Heart left ventricle (tissue), 16 donors: ENCODE data around the gene STEAP3. TPM values are rescaled to one million over a fixed set of nuclear protein-coding genes. Genes with fewer than 3 reads are reported as not detected.

ENCODE experiments used
- ATAC-seq, 4 donors: fragments of 200-7000 bp; cut with Tn5 transposase; one replicate each; pipeline ENCODE4 v1.9.1; 2020 to 2022; ENCODE audit warnings: moderate library complexity in 4 of 4, mild to moderate bottlenecking in 3 of 4, moderate number of reproducible peaks in 1 of 4
- DNase-seq, 5 donors: peaks; one replicate each; pipeline ENCODE4 v3.0.0-alpha.2; 2020
- H3K27ac ChIP-seq, 12 donors: fragments of 200-600 bp; sonication (generic) in 4 of 12; one replicate each; pipeline versions ENCODE4 v1.5.0 to v1.8.0; 2016 to 2022; ENCODE audit warnings: mild to moderate bottlenecking in 2 of 12
- H3K27me3 ChIP-seq, 9 donors: fragments of 200-600 bp; sonication (generic) in 2 of 9; one replicate each; pipeline versions ENCODE4 v1.5.1 to v1.8.0; 2016 to 2022; ENCODE audit warnings: mild to moderate bottlenecking in 3 of 9
- H3K36me3 ChIP-seq, 9 donors: fragments of 200-600 bp; sonication (generic) in 2 of 9; one replicate each; pipeline versions ENCODE4 v1.5.0 to v1.8.0; 2018 to 2022; ENCODE audit warnings: mild to moderate bottlenecking in 2 of 9
- H3K4me1 ChIP-seq, 12 donors: fragments of 200-600 bp; sonication (generic) in 4 of 12; one replicate each; pipeline versions ENCODE4 v1.5.0 to v1.8.0; 2016 to 2022; ENCODE audit warnings: mild to moderate bottlenecking in 3 of 12
- H3K4me3 ChIP-seq, 12 donors: fragments of 200-600 bp; sonication (generic) in 4 of 12; one replicate each; pipeline versions ENCODE4 v1.5.0 to v1.8.0; 2017 to 2022; ENCODE audit warnings: mild to moderate bottlenecking in 9 of 12, moderate library complexity in 4 of 12
- H3K9me3 ChIP-seq, 12 donors: fragments of 200-600 bp; sonication (generic) in 4 of 12; one replicate each; pipeline versions ENCODE4 v1.5.0 to v1.8.0; 2016 to 2022; ENCODE audit warnings: mild to moderate bottlenecking in 1 of 12
- POLR2A ChIP-seq, 2 donors: fragments of 450-650 bp; IDR thresholded peaks; one replicate each; pipeline ENCODE4 v1.6.1; 2017; ENCODE audit warnings: antibody characterized with exemption in 2 of 2, mild to moderate bottlenecking in 2 of 2, moderate library complexity in 2 of 2
- WGBS, 4 donors: extraction: QIAGEN DNeasy Blood & Tissue Kit in 2 of 4; methylation state at CpG; one replicate each; pipeline versions ENCODE4 v1.1.5 to v1.1.7; 2013 to 2018; 5-methylcytosine and 5-hydroxymethylcytosine counted together
- intact Hi-C, 10 donors: fragments of 100-400 bp; cut with DNase I; formaldehyde crosslinking; loops; one replicate each; pipeline versions ENCODE4 v1.11.1 to v1.14.2; 2022
- polyA plus RNA-seq, 2 donors: library from polyadenylated mRNA; stranded (reverse); fragments of 200-250 nt; gene quantifications; one replicate each; pipeline ENCODE4 v1.2.3, GENCODE V29; 2013
- total RNA-seq, 9 donors: library from RNA; depleted of rRNA in 2 of 9; stranded (reverse); fragments of >200 nt in 2 of 9; fragmentation: NEBNext Ultra II Directional in 3 of 9; extraction: Animal tissue kit (Norgen Biotek cat#: 25700) in 3 of 9; gene quantifications; one replicate each; pipeline versions ENCODE4 v1.1.0 to v1.2.4, GENCODE V29; 2016 to 2023
- TF ChIP-seq, protein P1 (sequence below), 12 donors: fragments of 200-600 bp; sonication (generic) in 4 of 12; IDR thresholded peaks; one replicate each; pipeline versions ENCODE4 v1.5.0 to v1.8.0; 2018 to 2022; ENCODE audit warnings: antibody characterized with exemption in 12 of 12, mild to moderate bottlenecking in 5 of 12
- donor health status: ischemic (EF 13 %, LVEDD 7.1; RV severe dilation, severe dysfunction).
- donor health status: healthy with polysubstance abuse.
- donor health status: DM: no; HTN: yes; CAD: no.
- donor health status: DM: no; HTN: no; CAD: no.
- donor health status: ischemic (EF 25% LVEDD 6.9; RV normal size, moderate dysfunction).
- donor health status: ischemic (EF 25% LVEDD 5.7; RV mildly dilated, moderate dysfunction).
- donor health status: healthy.
- donor health status: DM: yes; HTN: yes; CAD: no.
- donor health status: ischemic (EF 35%, LVEDD 5.7; RV mildly dilated, moderate dysfunction).
- donor health status: nonischemic (EF 11% LVEDD 7.7; RV severe dilation, severe dysfunction).
- donor health status: DM: yes; HTN: yes; CAD: no.
- donor health status: PGD.
- donor health status: ischemic (EF 29% LVEDD 5.4; RV normal size, mild dysfunction).
- donor health status: nonischemic (EF 23%, LVEDD 6.1; RV moderate dilation, normal function).

STEAP3 gene
- total and polyA plus RNA-seq, 11 donors = 4.9 to 38.5 (median 11.1) TPM

DNA sequence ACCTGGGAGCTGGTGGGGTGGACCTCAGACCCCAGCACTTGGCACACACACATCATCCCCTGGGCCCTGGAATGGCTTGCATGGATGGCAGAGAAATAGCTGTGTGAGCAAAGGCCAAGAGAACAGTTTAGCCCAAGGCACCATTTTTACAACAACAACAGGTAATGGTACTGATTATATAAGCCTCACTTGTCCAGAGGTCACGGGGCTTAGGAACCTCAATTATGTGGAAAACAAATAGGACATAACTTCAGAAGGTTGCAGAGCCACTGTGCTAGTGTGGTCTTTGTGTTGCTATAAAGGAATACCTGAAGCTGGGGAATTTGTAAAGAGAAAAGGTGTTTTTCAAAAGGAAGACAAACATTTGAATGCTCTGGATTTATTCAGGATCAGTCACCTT lies 13.2 kb downstream of the STEAP3 start:
- DNase-seq (no peak), ATAC-seq (no peak)
- TF ChIP-seq, protein P1, sequence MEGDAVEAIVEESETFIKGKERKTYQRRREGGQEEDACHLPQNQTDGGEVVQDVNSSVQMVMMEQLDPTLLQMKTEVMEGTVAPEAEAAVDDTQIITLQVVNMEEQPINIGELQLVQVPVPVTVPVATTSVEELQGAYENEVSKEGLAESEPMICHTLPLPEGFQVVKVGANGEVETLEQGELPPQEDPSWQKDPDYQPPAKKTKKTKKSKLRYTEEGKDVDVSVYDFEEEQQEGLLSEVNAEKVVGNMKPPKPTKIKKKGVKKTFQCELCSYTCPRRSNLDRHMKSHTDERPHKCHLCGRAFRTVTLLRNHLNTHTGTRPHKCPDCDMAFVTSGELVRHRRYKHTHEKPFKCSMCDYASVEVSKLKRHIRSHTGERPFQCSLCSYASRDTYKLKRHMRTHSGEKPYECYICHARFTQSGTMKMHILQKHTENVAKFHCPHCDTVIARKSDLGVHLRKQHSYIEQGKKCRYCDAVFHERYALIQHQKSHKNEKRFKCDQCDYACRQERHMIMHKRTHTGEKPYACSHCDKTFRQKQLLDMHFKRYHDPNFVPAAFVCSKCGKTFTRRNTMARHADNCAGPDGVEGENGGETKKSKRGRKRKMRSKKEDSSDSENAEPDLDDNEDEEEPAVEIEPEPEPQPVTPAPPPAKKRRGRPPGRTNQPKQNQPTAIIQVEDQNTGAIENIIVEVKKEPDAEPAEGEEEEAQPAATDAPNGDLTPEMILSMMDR (IDR thresholded peaks at IDR 0.05) = no peak
- TF ChIP-seq POLR2A (IDR thresholded peaks at IDR 0.05) = no peak
- no peak overlapping the region for H3K27ac ChIP-seq
- H3K4me1 ChIP-seq = peaks cover 0 to 15% (median 10%) of the 10 kb centered on the region in 12 donors
- no peaks in the 10 kb centered on the region for H3K36me3 ChIP-seq
- intact Hi-C loops = loop anchor here in 1 of 10 donors (10.0 kb wide), 1 partner anchor 238 kb away; no protein-coding TSS in a partner anchor
- no peaks in the 10 kb centered on the region for H3K9me3 ChIP-seq
- WGBS, 4 donors = 87 to 100% (median 95%) methylated on average over 1 of the region's 1 CpG
- no peaks in the 10 kb centered on the region for H3K27me3 ChIP-seq
- no peak overlapping the region for H3K4me3 ChIP-seq

DNA sequence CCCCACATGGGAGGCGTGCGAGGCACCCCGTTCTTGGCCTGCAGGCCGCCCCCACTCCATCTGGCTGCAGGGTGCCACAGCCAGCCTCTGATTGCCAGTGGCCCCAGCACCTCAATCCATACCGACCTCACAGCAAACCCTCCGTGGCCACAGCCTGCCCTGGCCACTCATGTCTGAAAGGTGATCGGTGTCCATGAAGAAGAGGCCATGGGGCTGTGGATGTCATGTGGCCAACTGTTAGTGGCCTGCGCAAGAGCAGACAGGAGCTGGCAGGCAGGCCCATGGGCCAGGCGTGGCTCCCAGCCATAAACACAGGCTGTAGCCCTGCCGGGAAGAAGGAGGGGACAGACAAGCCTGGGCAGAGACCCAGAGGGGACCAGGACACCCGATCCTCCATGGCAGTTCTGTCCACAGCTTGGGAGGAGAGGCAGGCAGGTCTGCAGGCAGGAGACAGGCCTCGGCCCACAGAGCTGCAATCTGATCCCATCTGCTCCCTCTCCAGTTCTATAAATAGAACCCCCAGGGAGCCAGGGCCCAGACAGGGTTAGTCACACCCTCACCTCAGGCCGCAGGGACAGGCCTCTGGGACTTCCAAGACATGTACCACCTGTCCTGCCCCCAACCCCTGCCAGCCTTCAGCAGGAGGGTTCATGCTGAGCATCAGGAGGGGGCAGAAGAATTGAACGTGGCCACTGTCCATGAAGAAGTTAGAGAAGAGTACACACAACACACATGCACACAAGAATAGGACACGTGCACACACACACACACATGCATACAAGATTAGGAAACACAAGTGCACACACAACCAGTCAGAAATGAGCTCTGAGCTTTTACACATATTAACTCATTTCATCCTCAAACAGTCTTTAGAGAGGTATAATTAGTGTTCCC lies 16.9 kb downstream of the STEAP3 start:
- peak overlapping the region; percentile 41 to 90 (median 76) for H3K27ac ChIP-seq
- 50 to 58% (median 54%) methylated on average over 15 of the region's 15 CpGs for WGBS, 4 donors
- peak; percentile 91 to 96 (median 95) for ATAC-seq
- intact Hi-C loops = no loop called here
- H3K27me3 ChIP-seq = no peaks in the 10 kb centered on the region
- H3K4me1 ChIP-seq = peaks cover 0 to 15% (median 10%) of the 10 kb centered on the region in 12 donors
- H3K9me3 ChIP-seq = peaks cover 0 to 4% (median 0%) of the 10 kb centered on the region in 12 donors
- peak; percentile 63 to 89 (median 83) for DNase-seq
- H3K4me3 ChIP-seq = no peak overlapping the region
- H3K36me3 ChIP-seq = peaks cover 0 to 2% (median 0%) of the 10 kb centered on the region in 9 donors
- no peak for TF ChIP-seq POLR2A (IDR thresholded peaks at IDR 0.05)
- TF ChIP-seq, protein P1 (IDR thresholded peaks at IDR 0.05) = no peak

DNA sequence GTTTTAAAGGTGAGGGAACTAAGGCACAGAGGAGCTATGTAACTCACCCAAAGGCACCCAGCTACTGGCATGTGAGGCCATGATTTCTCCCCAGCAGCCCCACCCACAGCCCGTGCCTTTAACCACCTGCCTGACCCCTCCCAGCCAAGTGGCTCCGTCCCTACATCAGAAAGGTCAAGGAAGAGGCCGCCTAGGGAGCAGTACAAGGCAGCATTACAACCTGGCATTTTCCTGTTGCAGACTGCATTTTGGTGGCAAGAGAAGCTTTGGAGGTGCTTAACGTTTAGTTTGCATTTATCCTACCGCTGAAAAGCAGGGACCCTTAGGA lies 17.5 kb downstream of the STEAP3 start:
- intact Hi-C loops = no loop called here
- Histone ChIP-seq H3K4me1 (peaks cover 0 to 15% (median 10%) of the 10 kb centered on the region in 12 donors), H3K27me3 (no peaks in the 10 kb centered on the region), H3K9me3 (peaks cover 0 to 9% (median 0%) of the 10 kb centered on the region in 12 donors), H3K4me3 (no peak overlapping the region), H3K27ac (peak overlapping the region in 8 of 12 donors; percentile 63 to 88 (median 80)), H3K36me3 (peaks cover 0 to 7% (median 0%) of the 10 kb centered on the region in 9 donors)
- TF ChIP-seq, protein P1 (IDR thresholded peaks at IDR 0.05) = no peak
- TF ChIP-seq POLR2A (IDR thresholded peaks at IDR 0.05) = no peak
- DNase-seq (no peak), ATAC-seq (no peak)
- 68 to 80% (median 76%) methylated on average over 5 of the region's 5 CpGs for WGBS, 4 donors
